K562 (cell line): ENCODE measurements around the gene PITPNC1. TPM values are rescaled to one million over a fixed set of nuclear protein-coding genes. Genes with fewer than 3 reads are reported as not detected.

Experiments used
- CAMTA2 ChIP-seq: fragments of 250-450 bp; sonication (Bioruptor Pico); conservative IDR thresholded peaks from 2 replicates; pipeline ENCODE4 v1.5.1; 2022
- COPS2 ChIP-seq: fragments of 450-650 bp; conservative IDR thresholded peaks from 2 replicates; pipeline ENCODE4 v1.6.1; 2016; ENCODE audit warnings: mild to moderate bottlenecking, moderate library complexity
- DDX20 ChIP-seq: fragments of 450-650 bp; IDR thresholded peaks from 2 replicates; pipeline ENCODE4 v1.6.1; 2016; ENCODE audit warnings: missing genetic modification characterization, low read depth, mild to moderate bottlenecking, missing compliant biosample characterization, moderate library complexity
- ETV1 ChIP-seq: fragments of 450-650 bp; conservative IDR thresholded peaks from 2 replicates; pipeline ENCODE4 v1.6.1; 2016; ENCODE audit warnings: missing genetic modification characterization, control low read depth, low read depth, missing compliant biosample characterization
- FUS ChIP-seq: fragments of 200-400 bp; formaldehyde crosslinking; optimal IDR thresholded peaks from 2 replicates; pipeline ENCODE3; 2017; ENCODE audit warnings: low read depth, low read length
- GABPB1 ChIP-seq: sonication (generic); formaldehyde crosslinking; IDR thresholded peaks from 2 replicates; pipeline ENCODE4 v1.8.0; 2022; ENCODE audit warnings: mild to moderate bottlenecking, missing genetic modification reagents
- HINFP ChIP-seq: fragments of 450-650 bp; conservative IDR thresholded peaks from 2 replicates; pipeline ENCODE4 v1.6.1; 2016; ENCODE audit warnings: missing genetic modification characterization, low read depth, mild to moderate bottlenecking, control low read depth, missing compliant biosample characterization
- HMG20B ChIP-seq: fragments of 250-450 bp; sonication (Bioruptor Pico); IDR thresholded peaks from 2 replicates; pipeline ENCODE4 v1.5.0; 2021; ENCODE audit warnings: mild to moderate bottlenecking
- JUNB ChIP-seq: fragments of 450-650 bp; formaldehyde crosslinking; conservative IDR thresholded peaks from 2 replicates; pipeline ENCODE4 v1.4.0; 2020; ENCODE audit warnings: mild to moderate bottlenecking
- MCM2 ChIP-seq: fragments of 450-650 bp; IDR thresholded peaks from 2 replicates; pipeline ENCODE4 v1.6.1; 2017; ENCODE audit warnings: low read depth, mild to moderate bottlenecking
- MITF ChIP-seq: IDR thresholded peaks from 2 replicates; pipeline ENCODE4 v1.6.1; 2014; ENCODE audit warnings: antibody characterized with exemption
- NR2C1 ChIP-seq, 2 experiments: fragments of 450-650 bp; IDR thresholded peaks; 2 replicates each; pipeline ENCODE4 v1.6.1; 2017; ENCODE audit warnings: mild to moderate bottlenecking in 2 of 2, antibody characterized with exemption in 1 of 2, inconsistent platforms in 1 of 2, missing compliant biosample characterization in 1 of 2, missing genetic modification characterization in 1 of 2
- POLR2A ChIP-seq: fragments of 450-650 bp; conservative IDR thresholded peaks from 2 replicates; pipeline ENCODE4 v1.6.1; 2016
- PPARD ChIP-seq: fragments of 250-450 bp; sonication (Bioruptor Pico); IDR thresholded peaks from 2 replicates; pipeline ENCODE4 v1.8.0; 2022; ENCODE audit warnings: inconsistent platforms, mild to moderate bottlenecking, moderate library complexity
- RBFOX2 ChIP-seq: fragments of 200-400 bp; formaldehyde crosslinking; IDR thresholded peaks from 2 replicates; pipeline ENCODE4 v1.6.1; 2017; ENCODE audit warnings: low read depth, mild to moderate bottlenecking, low read length, moderate library complexity
- SAP30 ChIP-seq: fragments of 200-600 bp; sonication (generic); IDR thresholded peaks from 2 replicates; pipeline ENCODE4 v1.6.1; 2012; ENCODE audit warnings: borderline replicate concordance, low read depth, mild to moderate bottlenecking, moderate library complexity, low read length, control low read depth, inconsistent platforms; ENCODE audit not compliant: insufficient read depth, poor library complexity, severe bottlenecking
- TAL1 ChIP-seq: fragments of 450-650 bp; IDR thresholded peaks from 2 replicates; pipeline ENCODE4 v1.6.1; 2016; ENCODE audit warnings: mild to moderate bottlenecking
- ZBTB11 ChIP-seq, 3 experiments: fragments of 200-800 bp in 1 of 3; fragments of 250-450 bp in 1 of 3; fragments of 450-650 bp in 1 of 3; sonication (Bioruptor Pico) in 1 of 3; sonication (Bioruptor generic) in 1 of 3; formaldehyde crosslinking in 1 of 3; IDR thresholded peaks; 2 replicates each; pipeline versions ENCODE4 v1.6.1 to v1.8.0; 2016 to 2022; ENCODE audit warnings: mild to moderate bottlenecking in 2 of 3, missing genetic modification characterization in 2 of 3, missing compliant biosample characterization in 1 of 3, moderate library complexity in 1 of 3
- ZNF146 ChIP-seq: IDR thresholded peaks from one replicate; pipeline ENCODE4 v1.6.1; 2018; ENCODE audit warnings: missing compliant biosample characterization; ENCODE audit not compliant: unreplicated experiment
- polyA plus RNA-seq, 8 experiments: library from polyadenylated mRNA; depleted of rRNA in 4 of 8; stranded (reverse) in 5 of 8; unstranded in 3 of 8; fragments of >200 nt; fragmentation: Nextera tagmentation in 2 of 8; fragmentation: Illumina TruSeq in 1 of 8; extraction: Ambion mirVana in 2 of 8; extraction: Trizol in 1 of 8; gene quantifications; 2 replicates each; pipeline versions ENCODE4 v1.2.1 to v1.2.3, GENCODE V29; 2011 to 2014; ENCODE audit warnings: inconsistent platforms in 1 of 8, missing spikeins in 1 of 8
- total RNA-seq, 7 experiments: library from RNA; depleted of rRNA in 6 of 7; stranded (reverse); fragments of >200 nt in 6 of 7; fragmentation: Illumina TruSeq in 2 of 7; extraction: Trizol in 2 of 7; gene quantifications; 2 replicates each; pipeline versions ENCODE4 v1.2.1 to v1.2.3, GENCODE V29; 2011 to 2021; ENCODE audit warnings: low replicate concordance in 1 of 7

The PITPNC1 gene
- total and polyA plus RNA-seq, 9 of the 15 experiments (the other 6 are each of a cell fraction or from before 2014, with no cell fraction given) = 0.11 to 1.1 (median 0.65) TPM

GRCh38 chr17:67366193-67367157, 10.6 kb upstream of the PITPNC1 start, which contains the start of gene PSMD12 (continued):
- no peak for TF ChIP-seq HINFP (tag)
- no peak for TF ChIP-seq HMG20B
- TF ChIP-seq MITF = peak; percentile 34; the same call in 1 of the 2 replicates
- peak; percentile 14; the same call in 1 of the 2 replicates for TF ChIP-seq TAL1
- no peak for TF ChIP-seq DDX20
- peak; percentile 64 for TF ChIP-seq SAP30
- TF ChIP-seq FUS = peak; percentile 57
- TF ChIP-seq NR2C1 (IDR thresholded peaks at IDR 0.05) = no peak
- no peak for TF ChIP-seq NR2C1 (tag; IDR thresholded peaks at IDR 0.05)
- TF ChIP-seq PPARD (CRISPR knock-in tag) = no peak
- TF ChIP-seq POLR2A = peak; percentile 97
- TF ChIP-seq ZBTB11 (CRISPR knock-in tag; IDR thresholded peaks at IDR 0.05) = peak in 2 of 3 experiments; percentile 16 to 72; a peak in 2 of 6 replicates
- no peak for TF ChIP-seq JUNB (CRISPR knock-in tag)
- TF ChIP-seq GABPB1 (CRISPR knock-in tag) = peak; percentile 98
- TF ChIP-seq COPS2 = no peak
- peak; percentile 99 for TF ChIP-seq RBFOX2
- TF ChIP-seq ZNF146 = no peak
- no peak for TF ChIP-seq CAMTA2 (CRISPR knock-in tag)
- no peak for TF ChIP-seq MCM2
- TF ChIP-seq ETV1 (tag) = peak; percentile 99
